ENCODE results near the gene ASPA.

DNA sequence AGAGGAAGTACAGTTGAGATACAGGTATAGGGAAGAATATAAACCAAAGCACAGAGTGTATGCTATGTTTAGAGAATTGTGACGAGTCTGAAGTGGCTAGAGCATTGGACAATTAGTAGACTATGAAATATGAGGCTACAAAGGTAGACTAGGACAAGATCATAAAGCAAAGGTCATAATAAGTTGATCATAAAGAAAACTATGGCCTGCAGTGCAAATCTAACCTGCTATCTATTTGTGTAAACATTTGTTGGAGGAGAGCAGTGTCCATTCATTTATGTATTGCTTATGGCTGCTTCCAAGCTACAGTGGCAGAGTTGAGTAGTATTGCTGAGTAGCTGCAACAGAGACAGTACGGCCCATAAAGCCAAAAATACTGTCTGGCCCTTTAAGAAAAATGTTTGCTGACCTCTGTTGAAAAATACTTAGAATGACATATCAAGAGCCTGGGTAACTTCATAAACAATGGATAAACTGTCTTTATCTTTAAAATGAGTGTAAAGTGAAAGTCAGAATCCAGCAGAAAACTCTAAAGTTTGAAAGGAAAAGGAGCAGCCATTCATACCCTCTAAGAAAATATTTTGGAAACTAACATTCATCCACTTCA lies 27.6 kb upstream of the ASPA start:
- TF ChIP-seq RBBP5 (conservative IDR thresholded peaks at IDR 0.05) = no peak
- TF ChIP-seq, protein P1, sequence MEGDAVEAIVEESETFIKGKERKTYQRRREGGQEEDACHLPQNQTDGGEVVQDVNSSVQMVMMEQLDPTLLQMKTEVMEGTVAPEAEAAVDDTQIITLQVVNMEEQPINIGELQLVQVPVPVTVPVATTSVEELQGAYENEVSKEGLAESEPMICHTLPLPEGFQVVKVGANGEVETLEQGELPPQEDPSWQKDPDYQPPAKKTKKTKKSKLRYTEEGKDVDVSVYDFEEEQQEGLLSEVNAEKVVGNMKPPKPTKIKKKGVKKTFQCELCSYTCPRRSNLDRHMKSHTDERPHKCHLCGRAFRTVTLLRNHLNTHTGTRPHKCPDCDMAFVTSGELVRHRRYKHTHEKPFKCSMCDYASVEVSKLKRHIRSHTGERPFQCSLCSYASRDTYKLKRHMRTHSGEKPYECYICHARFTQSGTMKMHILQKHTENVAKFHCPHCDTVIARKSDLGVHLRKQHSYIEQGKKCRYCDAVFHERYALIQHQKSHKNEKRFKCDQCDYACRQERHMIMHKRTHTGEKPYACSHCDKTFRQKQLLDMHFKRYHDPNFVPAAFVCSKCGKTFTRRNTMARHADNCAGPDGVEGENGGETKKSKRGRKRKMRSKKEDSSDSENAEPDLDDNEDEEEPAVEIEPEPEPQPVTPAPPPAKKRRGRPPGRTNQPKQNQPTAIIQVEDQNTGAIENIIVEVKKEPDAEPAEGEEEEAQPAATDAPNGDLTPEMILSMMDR (IDR thresholded peaks at IDR 0.05 in 2 of 3, conservative IDR thresholded peaks at IDR 0.05 in 1 of 3; ENCODE audit: control insufficient read depth in 2 of 3, extremely low read depth in 1 of 3, insufficient read depth in 1 of 3, low read depth in 3 of 3, low read length in 3 of 3) = no peak
- TF ChIP-seq, protein P2, sequence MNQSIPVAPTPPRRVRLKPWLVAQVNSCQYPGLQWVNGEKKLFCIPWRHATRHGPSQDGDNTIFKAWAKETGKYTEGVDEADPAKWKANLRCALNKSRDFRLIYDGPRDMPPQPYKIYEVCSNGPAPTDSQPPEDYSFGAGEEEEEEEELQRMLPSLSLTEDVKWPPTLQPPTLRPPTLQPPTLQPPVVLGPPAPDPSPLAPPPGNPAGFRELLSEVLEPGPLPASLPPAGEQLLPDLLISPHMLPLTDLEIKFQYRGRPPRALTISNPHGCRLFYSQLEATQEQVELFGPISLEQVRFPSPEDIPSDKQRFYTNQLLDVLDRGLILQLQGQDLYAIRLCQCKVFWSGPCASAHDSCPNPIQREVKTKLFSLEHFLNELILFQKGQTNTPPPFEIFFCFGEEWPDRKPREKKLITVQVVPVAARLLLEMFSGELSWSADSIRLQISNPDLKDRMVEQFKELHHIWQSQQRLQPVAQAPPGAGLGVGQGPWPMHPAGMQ (IDR thresholded peaks at IDR 0.05; ENCODE audit: borderline replicate concordance) = no peak
- TF ChIP-seq POU2F2 (IDR thresholded peaks at IDR 0.05; ENCODE audit: borderline replicate concordance, low read depth, low read length) = no peak
- TF ChIP-seq, protein P3, sequence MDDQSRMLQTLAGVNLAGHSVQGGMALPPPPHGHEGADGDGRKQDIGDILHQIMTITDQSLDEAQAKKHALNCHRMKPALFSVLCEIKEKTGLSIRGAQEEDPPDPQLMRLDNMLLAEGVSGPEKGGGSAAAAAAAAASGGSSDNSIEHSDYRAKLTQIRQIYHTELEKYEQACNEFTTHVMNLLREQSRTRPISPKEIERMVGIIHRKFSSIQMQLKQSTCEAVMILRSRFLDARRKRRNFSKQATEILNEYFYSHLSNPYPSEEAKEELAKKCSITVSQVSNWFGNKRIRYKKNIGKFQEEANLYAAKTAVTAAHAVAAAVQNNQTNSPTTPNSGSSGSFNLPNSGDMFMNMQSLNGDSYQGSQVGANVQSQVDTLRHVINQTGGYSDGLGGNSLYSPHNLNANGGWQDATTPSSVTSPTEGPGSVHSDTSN (IDR thresholded peaks at IDR 0.05; ENCODE audit: insufficient replicate concordance, low read depth, low read length) = no peak
- no peak for TF ChIP-seq DPF2 (IDR thresholded peaks at IDR 0.05)
- TF ChIP-seq SMAD1 (IDR thresholded peaks at IDR 0.05; ENCODE audit: low read depth, partially characterized antibody) = no peak
- no peak for TF ChIP-seq POLR2AphosphoS5 (IDR thresholded peaks at IDR 0.05; ENCODE audit: low read length)

Data from GM12878 (cell line).